22Rv1 (cell line): ENCODE data around the gene FOXP1.

ENCODE experiments used
- H3K27ac ChIP-seq: fragments of 450-650 bp; 2 replicates; pipeline ENCODE4 v1.5.1; 2017
- ZFX ChIP-seq: fragments of 450-650 bp; IDR thresholded peaks from 2 replicates; pipeline ENCODE4 v1.6.1; 2017; ENCODE audit warnings: antibody characterized with exemption, borderline replicate concordance
- TF ChIP-seq, protein P1 (sequence below): fragments of 450-650 bp; IDR thresholded peaks from 2 replicates; pipeline ENCODE4 v1.5.1; 2017; ENCODE audit warnings: mild to moderate bottlenecking

Gene FOXP1

GRCh38 chr3:71029770-71030169 is 553.8 kb downstream of the FOXP1 start:
- no peak for TF ChIP-seq ZFX
- TF ChIP-seq, protein P1, sequence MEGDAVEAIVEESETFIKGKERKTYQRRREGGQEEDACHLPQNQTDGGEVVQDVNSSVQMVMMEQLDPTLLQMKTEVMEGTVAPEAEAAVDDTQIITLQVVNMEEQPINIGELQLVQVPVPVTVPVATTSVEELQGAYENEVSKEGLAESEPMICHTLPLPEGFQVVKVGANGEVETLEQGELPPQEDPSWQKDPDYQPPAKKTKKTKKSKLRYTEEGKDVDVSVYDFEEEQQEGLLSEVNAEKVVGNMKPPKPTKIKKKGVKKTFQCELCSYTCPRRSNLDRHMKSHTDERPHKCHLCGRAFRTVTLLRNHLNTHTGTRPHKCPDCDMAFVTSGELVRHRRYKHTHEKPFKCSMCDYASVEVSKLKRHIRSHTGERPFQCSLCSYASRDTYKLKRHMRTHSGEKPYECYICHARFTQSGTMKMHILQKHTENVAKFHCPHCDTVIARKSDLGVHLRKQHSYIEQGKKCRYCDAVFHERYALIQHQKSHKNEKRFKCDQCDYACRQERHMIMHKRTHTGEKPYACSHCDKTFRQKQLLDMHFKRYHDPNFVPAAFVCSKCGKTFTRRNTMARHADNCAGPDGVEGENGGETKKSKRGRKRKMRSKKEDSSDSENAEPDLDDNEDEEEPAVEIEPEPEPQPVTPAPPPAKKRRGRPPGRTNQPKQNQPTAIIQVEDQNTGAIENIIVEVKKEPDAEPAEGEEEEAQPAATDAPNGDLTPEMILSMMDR, result no peak

GRCh38 chr3:71028802-71029201 is 554.7 kb downstream of the FOXP1 start:
- TF ChIP-seq, protein P1, result no peak
- no peak for TF ChIP-seq ZFX
- H3K27ac ChIP-seq, result no peak overlapping the region

More at GRCh38 chr3:71029770-71030169, 553.8 kb downstream of the FOXP1 start:
- peak overlapping the region; percentile 91; the same call in 1 of the 2 replicates for H3K27ac ChIP-seq

DNA sequence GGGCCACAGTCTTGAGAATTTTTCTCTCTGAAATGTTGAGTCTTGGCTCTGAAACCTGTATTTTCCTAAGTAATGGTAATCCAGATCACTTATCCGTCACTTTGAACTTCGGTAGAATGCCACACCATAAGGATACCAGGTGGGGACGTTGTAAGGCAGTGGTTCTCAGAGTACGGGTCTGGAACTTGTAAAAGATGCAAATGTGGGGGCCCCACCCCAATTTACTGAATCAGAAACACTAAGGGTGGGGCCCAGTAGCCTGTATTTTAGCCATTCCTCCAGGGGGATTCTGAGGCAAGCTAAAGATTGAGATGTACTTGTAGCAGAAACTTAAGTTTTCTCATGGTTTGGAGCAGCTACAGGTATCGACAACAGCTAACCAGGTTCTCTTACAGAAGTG is 555.3 kb downstream of the FOXP1 start:
- H3K27ac ChIP-seq, result no peak overlapping the region

DNA sequence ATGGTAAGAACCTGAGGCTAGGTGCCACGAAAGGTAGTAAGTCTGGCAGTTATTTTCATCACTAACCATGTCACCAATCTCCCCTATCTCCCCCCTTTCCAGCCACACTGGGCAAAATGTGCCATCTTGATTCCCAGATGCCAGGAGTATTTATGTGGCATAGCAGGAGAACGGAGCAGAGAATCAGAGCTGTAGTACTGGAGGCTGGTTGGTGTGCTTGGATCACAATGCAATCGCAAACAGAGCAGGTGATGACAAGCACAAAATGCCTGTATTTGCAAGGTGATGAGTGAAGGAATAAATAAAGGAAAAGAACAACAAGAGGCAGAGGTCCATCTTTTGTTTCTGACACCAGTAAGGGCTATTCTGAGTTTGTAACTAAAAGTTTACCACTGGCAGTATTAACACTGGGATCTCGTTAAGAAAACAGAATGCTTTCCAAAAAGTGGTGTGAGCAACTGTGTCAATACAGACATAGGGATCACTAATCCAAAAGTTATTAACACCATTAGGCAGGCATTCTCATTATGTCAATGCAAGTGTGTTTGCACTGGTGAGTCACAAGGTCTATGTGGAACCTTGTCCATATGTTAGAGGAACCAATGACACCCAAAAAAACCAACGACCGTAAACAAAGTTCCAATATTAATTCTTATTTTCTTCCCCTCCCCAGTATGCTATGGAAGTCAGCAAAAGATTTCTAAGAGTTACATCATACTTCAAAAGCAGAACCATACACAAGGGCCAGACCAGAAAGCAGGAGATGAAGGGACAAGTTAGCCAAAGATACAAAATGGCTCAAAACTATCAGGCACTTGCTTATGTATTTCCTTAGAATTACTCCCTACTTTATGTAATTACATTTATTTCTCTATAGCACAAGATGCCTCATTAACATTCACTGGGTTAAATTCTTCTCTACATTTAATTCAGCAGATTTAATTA is 556.6 kb downstream of the FOXP1 start:
- H3K27ac ChIP-seq, result peak overlapping the region; percentile 72
- TF ChIP-seq ZFX, result no peak
- TF ChIP-seq, protein P1, result no peak

More for the DNA sequence above, 555.3 kb downstream of the FOXP1 start:
- TF ChIP-seq, protein P1, result no peak
- no peak for TF ChIP-seq ZFX

GRCh38 chr3:71025516-71025915 is 558.0 kb downstream of the FOXP1 start:
- H3K27ac ChIP-seq, result peak overlapping the region; percentile 72
- TF ChIP-seq, protein P1, result no peak
- no peak for TF ChIP-seq ZFX

DNA sequence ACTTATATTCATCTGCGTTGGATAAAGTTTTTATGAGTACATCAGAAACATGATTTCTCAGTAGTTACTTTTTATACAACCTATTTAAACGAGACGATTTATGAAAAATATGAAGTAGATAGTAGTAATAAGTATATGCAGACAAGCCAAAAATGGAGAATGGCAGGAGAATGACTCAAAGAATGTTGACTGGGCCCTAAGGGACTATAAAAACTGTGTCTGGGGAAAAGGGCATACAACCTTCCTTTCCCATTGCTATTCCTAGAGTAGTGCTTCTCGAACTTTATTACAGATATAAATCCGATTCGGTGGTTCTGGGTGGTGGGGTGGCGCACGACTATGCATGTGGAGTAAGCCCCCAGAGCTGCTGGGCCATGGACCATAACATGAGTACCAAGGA is 558.5 kb downstream of the FOXP1 start:
- peak overlapping the region; percentile 72 for H3K27ac ChIP-seq
- TF ChIP-seq, protein P1, result no peak
- TF ChIP-seq ZFX, result no peak
